HAP-1 (cell line): ENCODE measurements around the gene ZRANB2.

Source experiments
- DNase-seq, 2 experiments: peaks; one replicate each; pipeline ENCODE4 v3.0.0-alpha.2; 2016 to 2020; ENCODE audit warnings: low spot score in 2 of 2
- H3K27me3 ChIP-seq: fragments of 250-450 bp; sonication (Bioruptor Pico); 2 replicates; pipeline ENCODE4 v1.5.1; 2020; ENCODE audit warnings: low read depth, mild to moderate bottlenecking, moderate library complexity
- H3K36me3 ChIP-seq: fragments of 250-450 bp; sonication (Bioruptor Pico); replicated peaks from 2 replicates; pipeline ENCODE4 v1.5.1; 2020; ENCODE audit warnings: mild to moderate bottlenecking
- H3K4me1 ChIP-seq: fragments of 250-450 bp; sonication (Bioruptor Pico); 2 replicates; pipeline ENCODE4 v1.5.1; 2020; ENCODE audit warnings: mild to moderate bottlenecking
- H3K4me3 ChIP-seq: fragments of 250-450 bp; sonication (Bioruptor Pico); 2 replicates; pipeline ENCODE4 v1.5.1; 2020; ENCODE audit warnings: mild to moderate bottlenecking, moderate library complexity
- H3K9me3 ChIP-seq: fragments of 250-450 bp; sonication (Bioruptor Pico); 2 replicates; pipeline ENCODE4 v1.5.1; 2020; ENCODE audit warnings: mild to moderate bottlenecking, moderate library complexity
- in situ Hi-C: fragments of 300-500 bp; cut with MboI; formaldehyde crosslinking; loops from 3 replicates; pipeline ENCODE4 v1.14.3; 2020; ENCODE audit warnings: low sequenced_read_pairs, inconsistent platforms, mixed read lengths

The ZRANB2 gene

GRCh38 chr1:71031426-71031825 is 49.4 kb downstream of the ZRANB2 start:
- H3K36me3 ChIP-seq: no peaks in the 10 kb centered on the region; the same call in 1 of the 2 replicates
- no peak for DNase-seq
- H3K4me3 ChIP-seq: no peak overlapping the region
- H3K27me3 ChIP-seq: no peaks in the 10 kb centered on the region
- H3K4me1 ChIP-seq: peaks cover 9% of the 10 kb centered on the region
- in situ Hi-C loops: no loop called here
- no peaks in the 10 kb centered on the region for H3K9me3 ChIP-seq

GRCh38 chr1:71030026-71030425 is 50.8 kb downstream of the ZRANB2 start:
- Histone ChIP-seq H3K27me3 (no peaks in the 10 kb centered on the region), H3K36me3 (no peaks in the 10 kb centered on the region; the same call in 1 of the 2 replicates), H3K4me3 (no peak overlapping the region), H3K9me3 (no peaks in the 10 kb centered on the region), H3K4me1 (peaks cover 9% of the 10 kb centered on the region)
- no peak for DNase-seq
- in situ Hi-C loops: no loop called here

- Histone ChIP-seq H3K27me3 (no peaks in the 10 kb centered on the region), H3K36me3 (no peaks in the 10 kb centered on the region), H3K9me3 (no peaks in the 10 kb centered on the region), H3K4me3 (no peak overlapping the region), H3K4me1 (peaks cover 9% of the 10 kb centered on the region)
- in situ Hi-C loops: no loop called here
- DNase-seq: peak in 1 of 2 experiments; percentile 48
Observed at GRCh38 chr1:71028981-71029380, 51.9 kb downstream of the ZRANB2 start.

GRCh38 chr1:71027991-71028390 is 52.8 kb downstream of the ZRANB2 start:
- H3K4me3 ChIP-seq: no peak overlapping the region
- DNase-seq: peak in 1 of 2 experiments; percentile 18
- in situ Hi-C loops: no loop called here
- H3K4me1 ChIP-seq: peaks cover 9% of the 10 kb centered on the region
- H3K27me3 ChIP-seq: no peaks in the 10 kb centered on the region
- H3K36me3 ChIP-seq: no peaks in the 10 kb centered on the region
- no peaks in the 10 kb centered on the region for H3K9me3 ChIP-seq

GRCh38 chr1:71026093-71026492 is 54.7 kb downstream of the ZRANB2 start:
- H3K36me3 ChIP-seq: no peaks in the 10 kb centered on the region
- H3K4me1 ChIP-seq: peaks cover 9% of the 10 kb centered on the region
- no peak overlapping the region for H3K4me3 ChIP-seq
- no peaks in the 10 kb centered on the region for H3K9me3 ChIP-seq
- no peak for DNase-seq
- in situ Hi-C loops: no loop called here
- H3K27me3 ChIP-seq: no peaks in the 10 kb centered on the region

- in situ Hi-C loops: no loop called here
- DNase-seq: no peak
- Histone ChIP-seq H3K27me3 (no peaks in the 10 kb centered on the region), H3K4me1 (peaks cover 3% of the 10 kb centered on the region; the same call in 1 of the 2 replicates), H3K9me3 (no peaks in the 10 kb centered on the region), H3K36me3 (no peaks in the 10 kb centered on the region), H3K4me3 (no peak overlapping the region)
Observed at GRCh38 chr1:71023515-71023914, 57.3 kb downstream of the ZRANB2 start.

DNA sequence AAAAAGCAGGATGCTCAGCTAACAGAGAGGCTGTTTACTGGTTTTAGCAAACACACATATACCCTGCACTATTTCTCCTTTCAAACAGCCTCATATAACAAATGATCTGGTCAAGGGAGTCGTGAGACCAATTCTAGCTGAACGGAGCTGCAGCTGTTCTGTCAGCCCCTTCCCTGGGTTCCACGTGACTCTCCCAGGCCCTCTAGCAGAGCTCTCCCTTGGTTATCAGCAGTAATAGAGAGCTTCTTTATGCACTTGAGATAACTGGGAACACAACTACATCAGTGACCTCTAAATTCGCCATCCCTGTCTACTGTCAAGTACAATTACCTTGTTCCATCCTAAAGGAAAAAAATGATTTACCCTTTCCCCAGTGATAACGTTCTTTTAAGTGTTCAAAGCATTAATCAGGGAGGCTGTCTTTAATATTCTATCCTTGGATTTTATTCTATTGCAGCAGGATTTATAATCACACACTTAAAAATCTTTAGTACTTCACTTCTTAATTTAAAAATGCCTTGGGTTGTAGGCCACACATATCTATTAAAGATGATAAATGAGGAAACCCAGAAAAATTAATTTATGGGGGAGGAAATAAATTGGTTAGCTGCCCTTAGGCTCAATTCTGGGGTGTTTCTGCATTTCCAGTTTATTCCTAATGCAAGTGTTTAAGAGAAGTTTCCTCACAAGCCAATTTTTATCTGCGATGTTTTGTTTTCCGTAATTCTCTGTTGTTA is 61.4 kb downstream of the ZRANB2 start:
- no peak for DNase-seq
- Histone ChIP-seq H3K4me3 (no peak overlapping the region), H3K36me3 (no peaks in the 10 kb centered on the region), H3K27me3 (no peaks in the 10 kb centered on the region), H3K4me1 (no peaks in the 10 kb centered on the region), H3K9me3 (no peaks in the 10 kb centered on the region)
- in situ Hi-C loops: no loop called here

DNA sequence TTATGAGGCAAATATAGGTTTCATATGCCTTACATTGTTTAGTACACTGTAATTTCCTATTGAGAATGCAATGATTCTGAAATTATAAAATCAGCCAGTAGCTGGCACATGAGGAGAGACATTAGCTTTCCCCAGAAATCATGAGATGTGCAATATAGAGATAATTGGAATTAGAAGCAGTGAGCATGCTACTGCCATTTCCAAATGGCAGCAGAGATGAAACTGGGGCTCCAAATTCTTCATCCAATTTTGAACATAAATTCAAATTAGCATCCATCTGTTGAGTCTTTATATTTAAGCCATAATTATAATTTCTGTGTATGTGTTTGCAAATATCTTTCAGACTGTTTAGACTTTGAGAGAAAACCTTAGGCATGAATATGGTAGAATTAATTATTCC is 62.0 kb downstream of the ZRANB2 start:
- Histone ChIP-seq H3K9me3 (no peaks in the 10 kb centered on the region), H3K4me3 (no peak overlapping the region), H3K36me3 (no peaks in the 10 kb centered on the region), H3K27me3 (no peaks in the 10 kb centered on the region), H3K4me1 (no peaks in the 10 kb centered on the region)
- DNase-seq: no peak
- in situ Hi-C loops: no loop called here

DNA sequence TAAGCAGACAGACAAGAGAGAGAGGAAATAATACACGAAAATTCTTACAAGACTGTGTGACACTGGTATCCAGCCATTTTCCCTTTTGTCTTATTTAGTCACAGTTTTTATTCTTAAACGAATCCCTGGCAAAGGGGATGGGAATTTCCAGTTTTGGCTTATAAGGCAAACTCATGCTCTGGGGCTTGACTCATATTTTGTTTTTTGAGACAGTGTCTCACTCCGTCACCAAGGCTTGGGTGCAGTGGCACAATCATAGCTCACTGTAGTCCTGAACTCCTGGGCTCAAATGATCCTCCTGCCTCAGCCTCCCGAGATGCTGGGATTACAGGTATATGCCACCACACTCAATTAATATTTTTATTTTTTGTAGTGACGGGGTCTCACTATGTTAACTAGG is 65.1 kb downstream of the ZRANB2 start:
- H3K4me1 ChIP-seq: no peaks in the 10 kb centered on the region
- no peak overlapping the region for H3K4me3 ChIP-seq
- H3K36me3 ChIP-seq: peaks cover 10% of the 10 kb centered on the region
- in situ Hi-C loops: no loop called here
- H3K27me3 ChIP-seq: no peaks in the 10 kb centered on the region
- DNase-seq: no peak
- H3K9me3 ChIP-seq: no peaks in the 10 kb centered on the region

GRCh38 chr1:71014178-71014579 is 66.7 kb downstream of the ZRANB2 start:
- in situ Hi-C loops: no loop called here
- H3K9me3 ChIP-seq: no peaks in the 10 kb centered on the region

More at GRCh38 chr1:71014178-71014579, 66.7 kb downstream of the ZRANB2 start:
- Histone ChIP-seq H3K36me3 (peaks cover 10% of the 10 kb centered on the region), H3K4me3 (no peak overlapping the region), H3K27me3 (no peaks in the 10 kb centered on the region), H3K4me1 (no peaks in the 10 kb centered on the region)
- no peak for DNase-seq
